Chondrocyte (in vitro differentiated cells): ENCODE measurements around the gene KCNN1. TPM values are rescaled to one million over a fixed set of nuclear protein-coding genes. Genes with fewer than 3 reads are reported as not detected.

Experiments used
- DNase-seq: peaks from one replicate; pipeline ENCODE4 v3.0.0; 2021; ENCODE audit warnings: mixed read lengths, low spot score
- H3K27ac Mint-ChIP-seq: one replicate; pipeline ENCODE4 v1.8.0; 2021; ENCODE audit warnings: mild to moderate bottlenecking, moderate library complexity, mixed read lengths; ENCODE audit not compliant: unreplicated experiment
- H3K27me3 Mint-ChIP-seq: 2 replicates; pipeline ENCODE4 v1.8.0; 2021; ENCODE audit warnings: low read depth, mixed read lengths
- H3K36me3 Mint-ChIP-seq: 2 replicates; pipeline ENCODE4 v1.8.0; 2021; ENCODE audit warnings: low read depth, mixed read lengths
- H3K4me1 Mint-ChIP-seq: 2 replicates; pipeline ENCODE4 v1.8.0; 2021; ENCODE audit warnings: low read depth, mild to moderate bottlenecking, mixed read lengths
- H3K4me3 Mint-ChIP-seq: one replicate; pipeline ENCODE4 v1.8.0; 2021; ENCODE audit warnings: mild to moderate bottlenecking, moderate library complexity, mixed read lengths; ENCODE audit not compliant: unreplicated experiment
- H3K9me3 Mint-ChIP-seq: 2 replicates; pipeline ENCODE4 v1.8.0; 2021; ENCODE audit warnings: low read depth, mixed read lengths
- total RNA-seq: library from RNA; stranded (reverse); gene quantifications from 3 replicates; pipeline ENCODE4 v1.2.1, GENCODE V29; 2021
- TF ChIP-seq, protein P1 (sequence below): fragments of 200-600 bp; sonication (generic); IDR thresholded peaks from 2 replicates; pipeline ENCODE4 v1.5.0; 2021; ENCODE audit warnings: antibody characterized with exemption, mild to moderate bottlenecking, moderate library complexity

The KCNN1 gene
- total RNA-seq, 1 donor from 2014 or later = not detected

DNA sequence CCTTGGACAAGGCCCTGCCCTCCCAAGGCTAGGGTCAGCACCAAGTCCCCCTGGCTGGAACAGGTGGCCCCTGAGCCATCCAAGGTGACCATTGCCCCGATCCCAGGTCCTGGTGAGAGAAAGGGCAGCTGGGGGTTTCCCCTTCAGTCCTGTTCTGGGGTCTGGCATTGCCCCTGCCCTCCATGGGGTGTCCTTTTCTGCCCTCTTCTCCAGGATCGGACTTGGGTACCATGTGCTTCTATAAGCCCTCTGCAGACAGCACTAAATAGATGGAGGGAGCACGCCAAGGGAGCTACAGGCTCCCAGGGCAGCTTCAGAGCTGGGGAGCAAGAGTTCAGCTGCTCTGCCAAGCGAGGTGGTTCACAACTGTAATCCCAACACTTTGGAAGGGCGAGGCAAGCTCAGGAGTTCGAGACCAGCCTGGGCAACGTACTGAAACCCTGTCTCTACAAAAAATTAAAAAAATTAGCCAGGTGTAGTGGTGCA lies 13.5 kb upstream of the KCNN1 start:
- Mint-ChIP-seq H3K4me1 (peaks cover 21% of the 10 kb centered on the region), H3K36me3 (no peaks in the 10 kb centered on the region), H3K27ac (no peak overlapping the region), H3K27me3 (peaks cover 58% of the 10 kb centered on the region), H3K9me3 (no peaks in the 10 kb centered on the region), H3K4me3 (no peak overlapping the region)
- TF ChIP-seq, protein P1, sequence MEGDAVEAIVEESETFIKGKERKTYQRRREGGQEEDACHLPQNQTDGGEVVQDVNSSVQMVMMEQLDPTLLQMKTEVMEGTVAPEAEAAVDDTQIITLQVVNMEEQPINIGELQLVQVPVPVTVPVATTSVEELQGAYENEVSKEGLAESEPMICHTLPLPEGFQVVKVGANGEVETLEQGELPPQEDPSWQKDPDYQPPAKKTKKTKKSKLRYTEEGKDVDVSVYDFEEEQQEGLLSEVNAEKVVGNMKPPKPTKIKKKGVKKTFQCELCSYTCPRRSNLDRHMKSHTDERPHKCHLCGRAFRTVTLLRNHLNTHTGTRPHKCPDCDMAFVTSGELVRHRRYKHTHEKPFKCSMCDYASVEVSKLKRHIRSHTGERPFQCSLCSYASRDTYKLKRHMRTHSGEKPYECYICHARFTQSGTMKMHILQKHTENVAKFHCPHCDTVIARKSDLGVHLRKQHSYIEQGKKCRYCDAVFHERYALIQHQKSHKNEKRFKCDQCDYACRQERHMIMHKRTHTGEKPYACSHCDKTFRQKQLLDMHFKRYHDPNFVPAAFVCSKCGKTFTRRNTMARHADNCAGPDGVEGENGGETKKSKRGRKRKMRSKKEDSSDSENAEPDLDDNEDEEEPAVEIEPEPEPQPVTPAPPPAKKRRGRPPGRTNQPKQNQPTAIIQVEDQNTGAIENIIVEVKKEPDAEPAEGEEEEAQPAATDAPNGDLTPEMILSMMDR = no peak
- no peak for DNase-seq

DNA sequence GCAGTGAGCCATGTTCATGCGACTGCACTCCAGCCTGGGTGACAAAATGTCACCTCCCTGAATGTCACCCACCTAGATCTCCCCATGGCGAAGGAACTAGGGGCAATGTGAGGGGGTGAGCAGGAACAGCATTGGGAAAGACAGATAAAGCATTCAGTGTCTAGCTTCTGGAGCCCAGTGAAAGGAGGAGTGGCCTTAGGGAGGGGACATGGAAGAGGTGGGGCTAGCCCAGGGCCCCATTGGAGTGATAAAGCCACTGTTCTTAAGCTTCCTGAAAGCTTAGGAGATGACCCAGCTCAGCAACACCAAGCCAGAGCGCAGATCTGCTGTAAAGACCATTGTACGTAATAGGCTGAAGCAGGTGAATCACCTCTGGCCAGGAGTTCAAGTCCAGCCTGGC lies 13.0 kb upstream of the KCNN1 start:
- no peaks in the 10 kb centered on the region for H3K9me3 Mint-ChIP-seq
- H3K27me3 Mint-ChIP-seq = peaks cover 58% of the 10 kb centered on the region
- no peaks in the 10 kb centered on the region for H3K36me3 Mint-ChIP-seq
- H3K4me3 Mint-ChIP-seq = no peak overlapping the region
- no peak overlapping the region for H3K27ac Mint-ChIP-seq
- DNase-seq = no peak
- H3K4me1 Mint-ChIP-seq = peaks cover 21% of the 10 kb centered on the region
- TF ChIP-seq, protein P1 = no peak

DNA sequence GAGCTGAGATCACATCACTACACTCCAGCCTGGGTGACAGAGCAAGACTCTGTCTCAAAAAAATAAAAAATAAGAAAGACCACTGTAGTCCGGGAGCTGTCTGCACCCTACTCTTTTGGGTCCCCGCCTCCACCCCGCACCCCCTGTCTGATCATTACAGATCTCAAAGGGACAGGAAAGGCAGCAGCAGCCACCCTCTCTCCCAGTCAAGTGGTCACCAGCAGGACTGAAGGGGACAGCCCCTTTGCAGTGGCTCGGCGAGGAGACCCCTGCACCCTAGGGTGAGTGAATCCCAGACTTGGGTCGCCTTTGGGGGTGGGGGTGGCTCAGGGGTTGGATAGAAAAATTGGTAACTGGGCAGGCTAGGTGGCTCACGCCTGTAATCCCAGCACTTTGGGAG lies 12.5 kb upstream of the KCNN1 start:
- TF ChIP-seq, protein P1 = no peak
- Mint-ChIP-seq H3K36me3 (no peaks in the 10 kb centered on the region), H3K27me3 (peaks cover 56% of the 10 kb centered on the region), H3K4me3 (no peak overlapping the region), H3K9me3 (no peaks in the 10 kb centered on the region), H3K27ac (no peak overlapping the region), H3K4me1 (peaks cover 17% of the 10 kb centered on the region)
- no peak for DNase-seq

DNA sequence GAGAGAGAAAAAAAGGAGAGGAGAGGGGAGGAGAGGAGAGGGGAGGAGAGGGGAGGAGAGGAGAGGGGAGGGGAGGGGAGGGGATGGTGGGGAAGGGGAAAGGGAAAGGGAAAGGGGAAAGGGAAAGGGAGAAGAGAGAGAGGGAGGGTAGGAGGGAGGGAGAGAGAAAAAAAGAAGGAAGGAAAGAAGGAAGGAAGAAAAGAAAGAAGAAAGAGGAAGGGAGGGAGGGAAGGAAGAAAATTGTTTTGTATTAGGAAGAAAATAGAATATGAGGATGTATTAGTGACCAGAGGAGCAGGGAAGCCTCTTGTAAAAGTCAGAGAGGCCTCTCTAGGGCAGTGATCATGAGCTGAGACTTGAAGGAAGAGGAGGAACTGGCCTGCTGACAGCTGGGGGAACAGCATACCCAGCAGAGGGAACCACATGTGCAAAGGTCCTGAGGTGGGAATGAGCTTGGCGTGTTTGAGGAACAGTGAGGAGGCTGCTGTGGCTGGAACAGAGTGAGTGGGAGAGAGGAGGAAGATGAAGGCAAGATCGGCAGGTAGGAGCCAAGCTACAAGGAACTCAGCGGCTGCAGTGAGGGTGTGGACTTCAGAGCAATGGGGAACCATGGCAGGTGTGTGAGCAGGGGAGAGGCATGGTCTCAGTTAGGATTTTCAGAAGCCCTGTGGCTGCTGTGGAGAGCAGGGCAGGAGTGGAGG lies 9.6 kb upstream of the KCNN1 start:
- Mint-ChIP-seq H3K4me1 (no peaks in the 10 kb centered on the region), H3K36me3 (no peaks in the 10 kb centered on the region), H3K4me3 (no peak overlapping the region), H3K27ac (no peak overlapping the region), H3K9me3 (no peaks in the 10 kb centered on the region), H3K27me3 (peaks cover 42% of the 10 kb centered on the region)
- TF ChIP-seq, protein P1 = no peak
- DNase-seq = no peak

DNA sequence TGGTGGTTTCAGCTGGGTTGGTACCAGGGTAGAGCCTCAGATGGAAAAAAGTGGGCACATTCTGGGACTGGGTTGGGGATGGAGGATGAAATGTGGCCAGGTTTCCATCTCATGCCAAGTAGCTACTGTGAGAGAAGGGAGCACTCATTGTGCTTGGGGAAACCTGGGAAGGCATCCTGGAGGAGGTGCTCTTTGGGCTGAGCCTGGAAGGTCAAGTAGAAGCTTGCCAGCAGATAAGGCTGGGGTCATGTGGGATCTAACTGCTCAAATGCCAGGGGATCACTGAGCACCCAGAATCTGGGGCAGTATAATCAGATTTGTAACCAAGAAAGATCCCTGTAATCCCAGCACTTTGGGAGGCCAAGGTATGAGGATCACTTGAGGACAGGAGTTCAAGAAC lies 9.0 kb upstream of the KCNN1 start:
- Mint-ChIP-seq H3K36me3 (no peaks in the 10 kb centered on the region), H3K4me1 (no peaks in the 10 kb centered on the region), H3K27me3 (peaks cover 38% of the 10 kb centered on the region), H3K9me3 (no peaks in the 10 kb centered on the region), H3K4me3 (no peak overlapping the region), H3K27ac (no peak overlapping the region)
- TF ChIP-seq, protein P1 = no peak
- no peak for DNase-seq
